Panc1 (cell line): ENCODE data around the gene ZNF506. TPM values are rescaled to one million over a fixed set of nuclear protein-coding genes. Genes with fewer than 3 reads are reported as not detected.

Experiments
- ATAC-seq: fragments of 200-7000 bp; cut with Tn5 transposase; 2 replicates; pipeline ENCODE4 v1.9.1; 2020; ENCODE audit warnings: mild to moderate bottlenecking, moderate library complexity
- BruUV-seq: library from RNA; stranded (reverse); fragments of 400-500 nt; replicated peaks from 2 replicates; lab custom pipeline; 2021; lab: Mats Ljungman, UMichigan
- CTCF ChIA-PET: fragments of 300-600 bp; sonication (Branson Sonifier 250); formaldehyde crosslinking; loops from one replicate; lab custom pipeline; 2022; ENCODE audit warnings: antibody characterized with exemption; lab: Charles Lee
- POLR2A ChIA-PET: fragments of 300-600 bp; sonication (Branson Sonifier 250); formaldehyde crosslinking; loops from one replicate; lab custom pipeline; 2022; ENCODE audit warnings: antibody characterized with exemption; lab: Charles Lee
- DNase-seq: peaks from one replicate; pipeline ENCODE4 v3.0.0-alpha.2; 2010; ENCODE audit warnings: low read depth, low spot score
- H3K27ac ChIP-seq: 2 replicates; pipeline ENCODE4 v1.5.1; 2011; ENCODE audit warnings: mild to moderate bottlenecking, low read length, inconsistent platforms
- H3K27me3 ChIP-seq: fragments of 200-500 bp; sonication (Bioruptor generic); 2 replicates; pipeline ENCODE4 v1.6.0; 2014; ENCODE audit warnings: low read length, inconsistent platforms; ENCODE audit not compliant: control insufficient read depth, insufficient read depth
- H3K36me3 ChIP-seq: fragments of 200-500 bp; sonication (Bioruptor generic); 2 replicates; pipeline ENCODE4 v1.5.1; 2014; ENCODE audit warnings: inconsistent platforms, mild to moderate bottlenecking, low read length, moderate library complexity; ENCODE audit not compliant: control insufficient read depth, insufficient read depth
- H3K4me1 ChIP-seq: 2 replicates; pipeline ENCODE4 v1.5.1; 2011; ENCODE audit warnings: inconsistent platforms, mild to moderate bottlenecking, low read length, moderate library complexity; ENCODE audit not compliant: control insufficient read depth, insufficient read depth
- H3K4me3 ChIP-seq, 2 experiments: 2 replicates each; pipeline ENCODE4 v1.5.1; 2011 to 2012; ENCODE audit warnings: low read depth in 2 of 2, low read length in 2 of 2, mild to moderate bottlenecking in 2 of 2, inconsistent platforms in 1 of 2, moderate library complexity in 1 of 2
- H3K9me3 ChIP-seq: fragments of 200-500 bp; sonication (Bioruptor generic); 2 replicates; pipeline ENCODE4 v1.5.1; 2014; ENCODE audit warnings: low read depth, mild to moderate bottlenecking, inconsistent platforms, low read length, moderate library complexity; ENCODE audit not compliant: control insufficient read depth, insufficient read depth
- POLR2AphosphoS5 ChIP-seq: IDR thresholded peaks from 2 replicates; pipeline ENCODE4 v1.6.1; 2012; ENCODE audit warnings: mild to moderate bottlenecking, low read depth, low read length, moderate library complexity
- SIN3A ChIP-seq: IDR thresholded peaks from 2 replicates; pipeline ENCODE4 v1.6.1; 2012; ENCODE audit warnings: low read depth, mild to moderate bottlenecking, low read length, moderate library complexity, borderline replicate concordance; ENCODE audit not compliant: insufficient read depth
- TCF7L2 ChIP-seq: IDR thresholded peaks from 2 replicates; pipeline ENCODE4 v1.6.1; 2011; ENCODE audit warnings: mild to moderate bottlenecking, low read depth, low read length, inconsistent platforms
- in situ Hi-C: cut with HindIII; loops from 2 replicates; pipeline ENCODE4 v1.10.0; 2016; ENCODE audit warnings: low sequenced_read_pairs, low pct_unique_long_range_greater_than_20kb
- intact Hi-C: fragments of 100-400 bp; cut with micrococcal nuclease; formaldehyde crosslinking; loops from one replicate; pipeline ENCODE4 v1.10.0; 2022; ENCODE audit not compliant: unreplicated experiment
- total RNA-seq: library from RNA; stranded (reverse); gene quantifications from one replicate; pipeline ENCODE4 v1.2.1, GENCODE V29; 2021; ENCODE audit not compliant: unreplicated experiment
- TF ChIP-seq, protein P1 (sequence below), 2 experiments: IDR thresholded peaks; 2 replicates each; pipeline ENCODE4 v1.6.1; 2011 to 2012; ENCODE audit warnings: low read depth in 2 of 2, control low read depth in 1 of 2, low read length in 1 of 2, mild to moderate bottlenecking in 1 of 2, moderate library complexity in 1 of 2; ENCODE audit not compliant: insufficient read depth in 1 of 2
- TF ChIP-seq, protein P2 (sequence below): fragments of 450-650 bp; IDR thresholded peaks from 2 replicates; pipeline ENCODE4 v1.5.1; 2017; ENCODE audit warnings: mild to moderate bottlenecking

Gene ZNF506
- total RNA-seq, 1 experiment from 2014 or later, result 11.4 TPM

DNA sequence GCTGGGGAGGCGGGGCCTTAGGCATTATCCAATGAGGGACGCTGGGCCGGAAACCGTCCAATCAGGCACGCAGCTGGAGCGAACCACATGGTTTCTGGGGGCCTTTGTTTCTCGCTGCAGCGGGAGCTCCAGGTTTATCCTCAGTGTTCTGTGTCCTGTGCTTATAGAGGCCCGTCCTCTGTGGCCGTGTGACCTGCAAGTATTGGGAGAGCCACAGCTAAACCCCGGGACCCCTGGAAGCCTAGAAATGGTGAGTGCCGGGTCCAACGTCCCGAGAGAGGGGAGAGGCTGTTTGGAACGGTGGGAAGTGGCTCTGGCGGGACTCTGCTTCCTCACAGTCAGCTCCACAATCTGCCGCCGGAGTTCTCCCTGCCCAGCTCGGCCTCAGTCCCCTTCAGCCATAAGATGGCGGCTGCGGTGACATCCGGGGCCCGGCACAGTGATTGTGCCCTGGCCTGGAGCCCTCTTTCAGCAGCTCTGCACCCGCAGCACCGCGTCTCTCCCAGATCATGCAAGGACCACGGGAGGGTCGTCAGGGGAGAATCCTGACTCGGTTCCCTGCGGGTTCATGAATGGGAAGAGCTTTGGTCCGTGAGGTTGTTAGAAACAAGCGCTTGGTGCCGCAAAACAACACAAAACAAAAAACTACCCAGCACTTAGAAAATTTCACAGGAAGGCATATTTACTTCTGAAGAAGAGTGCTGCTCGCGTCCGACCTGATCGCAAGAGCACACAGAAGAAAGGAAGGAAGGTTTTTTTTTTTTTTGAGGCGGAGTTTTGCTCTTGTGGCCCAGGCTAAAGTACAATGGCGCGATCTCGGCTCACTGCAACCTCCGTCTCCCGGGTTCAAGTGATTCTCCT, 44.4 kb upstream of the ZNF506 start, which contains the start of gene ZNF253:
Gene ZNF253 (plus strand): TSS at position 133 of the 861 bp plus-strand sequence. CDS start 115 bp downstream, at position 248.
- in situ Hi-C loops, result no loop called here
- TSS peak; percentile 83 for BruUV-seq
- peak; percentile 98 for ATAC-seq
- intact Hi-C loops, result no loop called here
- H3K27me3 ChIP-seq, result no peaks in the 10 kb centered on the region
- DNase-seq, result peak; percentile 64
- H3K4me3 ChIP-seq, result peak within 1 kb of the TSS; percentile 83 to 96
- peaks cover 14% of the 10 kb centered on the region; the same call in 1 of the 2 replicates for H3K9me3 ChIP-seq
- ChIA-PET POLR2A (interaction anchor here (0.5 to 0.7 kb wide), 5 partner anchors 44 to 288 kb away, joined by 3 to 4 read pairs (median 3); partner anchors contain the start of gene ZNF506), CTCF (no interaction called here)
- TF ChIP-seq TCF7L2 (no peak), POLR2AphosphoS5 (peak; percentile 95), SIN3A (peak; percentile 19; the same call in 1 of the 2 replicates)
- TF ChIP-seq, protein P1, sequence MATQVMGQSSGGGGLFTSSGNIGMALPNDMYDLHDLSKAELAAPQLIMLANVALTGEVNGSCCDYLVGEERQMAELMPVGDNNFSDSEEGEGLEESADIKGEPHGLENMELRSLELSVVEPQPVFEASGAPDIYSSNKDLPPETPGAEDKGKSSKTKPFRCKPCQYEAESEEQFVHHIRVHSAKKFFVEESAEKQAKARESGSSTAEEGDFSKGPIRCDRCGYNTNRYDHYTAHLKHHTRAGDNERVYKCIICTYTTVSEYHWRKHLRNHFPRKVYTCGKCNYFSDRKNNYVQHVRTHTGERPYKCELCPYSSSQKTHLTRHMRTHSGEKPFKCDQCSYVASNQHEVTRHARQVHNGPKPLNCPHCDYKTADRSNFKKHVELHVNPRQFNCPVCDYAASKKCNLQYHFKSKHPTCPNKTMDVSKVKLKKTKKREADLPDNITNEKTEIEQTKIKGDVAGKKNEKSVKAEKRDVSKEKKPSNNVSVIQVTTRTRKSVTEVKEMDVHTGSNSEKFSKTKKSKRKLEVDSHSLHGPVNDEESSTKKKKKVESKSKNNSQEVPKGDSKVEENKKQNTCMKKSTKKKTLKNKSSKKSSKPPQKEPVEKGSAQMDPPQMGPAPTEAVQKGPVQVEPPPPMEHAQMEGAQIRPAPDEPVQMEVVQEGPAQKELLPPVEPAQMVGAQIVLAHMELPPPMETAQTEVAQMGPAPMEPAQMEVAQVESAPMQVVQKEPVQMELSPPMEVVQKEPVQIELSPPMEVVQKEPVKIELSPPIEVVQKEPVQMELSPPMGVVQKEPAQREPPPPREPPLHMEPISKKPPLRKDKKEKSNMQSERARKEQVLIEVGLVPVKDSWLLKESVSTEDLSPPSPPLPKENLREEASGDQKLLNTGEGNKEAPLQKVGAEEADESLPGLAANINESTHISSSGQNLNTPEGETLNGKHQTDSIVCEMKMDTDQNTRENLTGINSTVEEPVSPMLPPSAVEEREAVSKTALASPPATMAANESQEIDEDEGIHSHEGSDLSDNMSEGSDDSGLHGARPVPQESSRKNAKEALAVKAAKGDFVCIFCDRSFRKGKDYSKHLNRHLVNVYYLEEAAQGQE (IDR thresholded peaks at IDR 0.05; ENCODE audit: insufficient read depth in 1 of 2, low read depth in 2 of 2, low read length in 1 of 2), result 0 out of 4 replicates have a peak, but pooled peaks of 1 of the 2 experiments have one; percentile 28
- TF ChIP-seq, protein P2, sequence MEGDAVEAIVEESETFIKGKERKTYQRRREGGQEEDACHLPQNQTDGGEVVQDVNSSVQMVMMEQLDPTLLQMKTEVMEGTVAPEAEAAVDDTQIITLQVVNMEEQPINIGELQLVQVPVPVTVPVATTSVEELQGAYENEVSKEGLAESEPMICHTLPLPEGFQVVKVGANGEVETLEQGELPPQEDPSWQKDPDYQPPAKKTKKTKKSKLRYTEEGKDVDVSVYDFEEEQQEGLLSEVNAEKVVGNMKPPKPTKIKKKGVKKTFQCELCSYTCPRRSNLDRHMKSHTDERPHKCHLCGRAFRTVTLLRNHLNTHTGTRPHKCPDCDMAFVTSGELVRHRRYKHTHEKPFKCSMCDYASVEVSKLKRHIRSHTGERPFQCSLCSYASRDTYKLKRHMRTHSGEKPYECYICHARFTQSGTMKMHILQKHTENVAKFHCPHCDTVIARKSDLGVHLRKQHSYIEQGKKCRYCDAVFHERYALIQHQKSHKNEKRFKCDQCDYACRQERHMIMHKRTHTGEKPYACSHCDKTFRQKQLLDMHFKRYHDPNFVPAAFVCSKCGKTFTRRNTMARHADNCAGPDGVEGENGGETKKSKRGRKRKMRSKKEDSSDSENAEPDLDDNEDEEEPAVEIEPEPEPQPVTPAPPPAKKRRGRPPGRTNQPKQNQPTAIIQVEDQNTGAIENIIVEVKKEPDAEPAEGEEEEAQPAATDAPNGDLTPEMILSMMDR, result no peak
- no peaks in the 10 kb centered on the region for H3K4me1 ChIP-seq
- H3K27ac ChIP-seq, result peak within 1 kb of the TSS; percentile 92
- no peaks in the 10 kb centered on the region for H3K36me3 ChIP-seq

DNA sequence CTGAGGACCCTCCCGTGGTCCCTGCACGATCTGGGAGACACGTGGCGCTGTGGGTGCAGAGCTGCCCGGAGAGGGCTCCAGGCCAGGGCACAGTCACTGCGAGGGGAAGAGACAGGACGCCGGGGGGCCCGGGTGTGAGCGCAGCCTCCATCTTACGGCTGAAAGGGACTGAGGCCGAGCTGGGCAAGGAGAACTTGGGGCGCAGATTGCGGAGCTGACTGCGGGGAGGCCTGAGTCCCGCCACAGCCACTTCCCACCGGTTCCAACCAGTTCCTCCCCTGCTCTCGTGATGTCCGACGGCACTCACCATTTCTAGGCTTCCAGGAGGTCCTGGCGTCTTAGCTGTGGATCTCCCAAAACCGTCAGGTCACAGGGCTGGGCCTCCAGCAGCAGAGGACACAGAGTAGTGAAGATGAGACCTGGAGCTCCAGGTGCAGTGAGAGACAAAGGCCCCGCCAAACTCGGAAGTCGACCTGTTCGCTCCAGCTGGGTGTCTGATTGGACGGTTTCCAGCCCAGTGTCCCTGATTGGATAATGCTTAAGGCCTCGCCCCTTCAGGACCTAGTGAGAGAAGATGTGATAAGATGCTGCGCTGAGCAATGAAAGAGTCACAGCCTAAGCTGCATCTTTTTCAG, 39.3 kb upstream of the ZNF506 start:
- CTCF ChIA-PET, result no interaction called here
- DNase-seq, result no peak
- no peak for ATAC-seq
- H3K27me3 ChIP-seq, result no peaks in the 10 kb centered on the region
- no peaks in the 10 kb centered on the region for H3K9me3 ChIP-seq
- H3K27ac ChIP-seq, result no peak overlapping the region
- BruUV-seq, result no TSS peak
- no peaks in the 10 kb centered on the region for H3K4me1 ChIP-seq
- in situ Hi-C loops (no loop called here), intact Hi-C loops (no loop called here)
- POLR2A ChIA-PET, result no interaction called here
- TF ChIP-seq, protein P2, result no peak
- TF ChIP-seq, protein P1 (IDR thresholded peaks at IDR 0.05; ENCODE audit: insufficient read depth in 1 of 2, low read depth in 2 of 2, low read length in 1 of 2), result no peak
- no peak for TF ChIP-seq SIN3A
- no peak for TF ChIP-seq TCF7L2
- TF ChIP-seq POLR2AphosphoS5, result no peak
- no peaks in the 10 kb centered on the region for H3K36me3 ChIP-seq
- no peak overlapping the region for H3K4me3 ChIP-seq
